ENCODE measurements around the gene SRSF7.

SRSF7 gene

DNA sequence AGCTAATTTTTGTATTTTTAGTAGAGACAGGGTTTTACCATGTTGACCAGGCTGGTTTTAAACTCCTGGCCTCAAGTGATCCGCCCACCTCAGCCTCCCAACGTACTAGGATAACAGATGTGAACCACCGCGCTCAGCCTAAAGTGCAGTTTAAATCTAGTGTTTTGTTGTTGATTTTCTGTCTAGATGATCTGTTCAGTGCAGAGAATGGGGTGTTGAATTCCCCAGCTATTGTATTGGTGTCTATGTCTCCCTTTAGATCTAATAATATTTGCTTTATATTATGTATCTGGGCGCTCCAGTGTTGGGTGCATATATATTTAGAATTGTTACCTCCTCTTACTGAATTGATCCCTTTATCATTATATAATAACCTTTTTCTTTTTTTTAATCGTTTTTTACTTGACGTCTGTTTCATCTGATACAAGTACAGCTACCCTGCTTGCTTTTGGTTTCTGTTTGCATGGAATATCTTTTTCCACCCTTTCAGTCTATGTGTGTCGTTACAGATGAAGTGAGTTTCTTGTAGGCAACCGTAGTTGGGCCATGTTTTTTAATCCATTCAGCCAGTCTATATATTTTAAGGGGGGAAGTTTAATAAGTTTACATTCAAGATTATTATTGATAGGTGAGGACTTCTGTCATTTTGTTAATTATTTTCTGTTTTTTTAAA is 50.9 kb downstream of the SRSF7 start:
- no peak for DNase-seq

DNA sequence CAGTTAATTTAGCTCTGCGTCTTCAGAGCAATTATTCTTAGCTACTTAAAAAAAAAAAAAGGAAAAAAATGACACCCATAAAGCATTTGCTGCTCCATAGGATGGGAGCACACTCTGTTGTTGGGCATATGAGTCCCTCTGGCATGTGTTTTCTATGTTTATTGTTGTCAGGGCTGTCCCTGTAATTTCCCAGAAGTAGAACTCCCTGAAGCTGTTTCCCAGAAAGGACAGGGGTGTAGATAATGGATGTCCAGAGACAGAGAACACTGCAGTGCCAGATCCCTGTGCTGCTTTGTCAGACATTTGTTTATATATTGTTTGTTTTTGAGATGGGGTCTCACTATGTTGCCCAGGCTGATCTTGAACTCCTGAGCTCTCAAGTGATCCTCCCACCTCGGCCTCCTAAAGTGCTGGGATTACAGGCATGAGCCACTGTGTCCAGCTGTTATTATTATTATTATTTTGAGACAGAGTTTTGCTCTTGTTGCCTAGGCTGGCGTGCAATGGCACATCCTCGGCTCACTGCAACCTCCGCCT is 52.6 kb downstream of the SRSF7 start:
- DNase-seq: no peak

DNA sequence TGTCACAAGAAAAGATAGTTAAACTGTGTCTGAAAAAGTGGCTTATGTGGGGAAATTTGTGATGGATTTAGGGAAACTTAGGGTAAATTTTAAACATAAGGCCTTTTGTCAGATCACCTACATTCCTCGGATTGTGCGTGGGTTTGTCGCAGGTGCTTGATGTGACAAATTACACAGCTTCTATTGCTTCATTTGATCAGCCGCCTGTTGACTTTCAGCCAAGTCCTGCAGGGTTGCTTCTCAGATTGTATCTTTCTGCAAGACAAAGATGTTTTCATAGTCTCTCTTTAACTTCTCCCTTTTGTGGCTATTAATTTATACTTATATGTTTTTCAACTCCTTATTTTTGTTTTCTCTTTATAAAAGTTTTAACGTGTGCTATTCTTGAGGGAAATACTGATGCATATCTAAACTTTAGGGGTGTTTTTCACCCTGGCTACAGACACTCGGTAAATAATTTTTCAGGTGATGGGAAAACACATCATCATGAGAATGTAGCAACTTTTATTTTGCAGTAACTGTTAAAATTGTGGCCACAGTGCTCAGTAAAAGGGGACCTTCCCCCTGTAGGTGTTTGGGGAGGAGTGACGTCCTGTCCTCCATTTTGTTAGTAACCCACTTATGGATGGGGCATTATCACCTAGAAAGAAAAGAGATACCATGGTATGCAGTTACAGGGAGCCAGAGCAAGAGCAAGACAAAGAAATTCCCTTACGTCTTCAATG is 53.9 kb downstream of the SRSF7 start:
- DNase-seq: no peak
